ENCODE measurements around the gene COASY. TPM values are rescaled to one million over a fixed set of nuclear protein-coding genes. Genes with fewer than 3 reads are reported as not detected.

COASY gene
- total and polyA plus RNA-seq, 2 experiments from 2014 or later = 60.1 to 72.1 TPM

- TF ChIP-seq ZNF462 (CRISPR knock-in tag; IDR thresholded peaks at IDR 0.05) (no peak), JUNB (IDR thresholded peaks at IDR 0.05; ENCODE audit: unreplicated experiment) (no peak), NANOG (IDR thresholded peaks at IDR 0.05; ENCODE audit: borderline replicate concordance) (no peak), STAT1 (IDR thresholded peaks at IDR 0.05; ENCODE audit: unreplicated experiment) (no peak), ETS1 (IDR thresholded peaks at IDR 0.05) (no peak)
Observed at GRCh38 chr17:42596386-42596785, 34.4 kb downstream of the COASY start (continued).

- Mint-ChIP-seq H3K4me3 (no peak overlapping the region), H3K27ac (peak overlapping the region; percentile 33; the same call in 1 of the 2 replicates), H3K27me3 (ENCODE audit: insufficient read depth, low read depth, poor library complexity) (peaks cover under 1% of the 10 kb centered on the region), H3K9me3 (no peaks in the 10 kb centered on the region), H3K36me3 (ENCODE audit: low read depth) (peaks cover under 1% of the 10 kb centered on the region; the same call in 1 of the 3 replicates), H3K4me1 (no peaks in the 10 kb centered on the region)
- no peak for DNase-seq (ENCODE audit: low spot score)
- peaks cover 45% of the 10 kb centered on the region for H3K79me2 ChIP-seq (replicated peaks; ENCODE audit: insufficient read depth)
- H2AFZ ChIP-seq = no peak overlapping the region
- H3K4me1 ChIP-seq (ENCODE audit: insufficient read depth) = no peaks in the 10 kb centered on the region
- H3K27ac ChIP-seq (ENCODE audit: low read depth) = no peak overlapping the region
- H3K36me3 ChIP-seq (ENCODE audit: insufficient read depth) = no peaks in the 10 kb centered on the region
- no peak for ATAC-seq
- H3K4me3 ChIP-seq = no peak overlapping the region
- H3K9me2 ChIP-seq (ENCODE audit: insufficient read depth) = no peaks in the 10 kb centered on the region
- peaks cover 19% of the 10 kb centered on the region; the same call in 1 of the 2 replicates for H4K20me1 ChIP-seq (replicated peaks; ENCODE audit: insufficient read depth)
- no peak overlapping the region for H3K4me2 ChIP-seq
- H3F3A ChIP-seq (replicated peaks; ENCODE audit: low read depth) = no peaks in the 10 kb centered on the region; the same call in 1 of the 2 replicates
- no peaks in the 10 kb centered on the region for H3K27me3 ChIP-seq (ENCODE audit: insufficient read depth)
- TF ChIP-seq ETS1 (IDR thresholded peaks at IDR 0.05) (no peak), EZH2phosphoT487 (IDR thresholded peaks at IDR 0.05; ENCODE audit: unreplicated experiment) (no peak), STAT1 (IDR thresholded peaks at IDR 0.05; ENCODE audit: unreplicated experiment) (no peak), ZNF462 (CRISPR knock-in tag; IDR thresholded peaks at IDR 0.05) (no peak)
Observed at GRCh38 chr17:42598905-42599304, 37.0 kb downstream of the COASY start.

All from GM23338 (cell line).